Left ventricle myocardium inferior (tissue), 1 donor: ENCODE measurements around the gene SORBS2. TPM values are rescaled to one million over a fixed set of nuclear protein-coding genes. Genes with fewer than 3 reads are reported as not detected.

Experiments
- DNase-seq: peaks from one replicate; pipeline ENCODE4 v3.0.0-alpha.2; 2020
- H3K27ac ChIP-seq: fragments of 200-600 bp; replicated peaks from 2 replicates; pipeline ENCODE4 v1.8.0; 2021
- H3K27me3 ChIP-seq: fragments of 200-600 bp; 2 replicates; pipeline ENCODE4 v1.8.0; 2021; ENCODE audit warnings: low read depth
- H3K36me3 ChIP-seq: fragments of 200-600 bp; 2 replicates; pipeline ENCODE4 v1.8.0; 2021
- H3K4me1 ChIP-seq: fragments of 200-600 bp; 2 replicates; pipeline ENCODE4 v1.8.0; 2021
- H3K4me3 ChIP-seq: fragments of 200-600 bp; 2 replicates; pipeline ENCODE4 v1.8.0; 2021; ENCODE audit warnings: mild to moderate bottlenecking, moderate library complexity
- H3K9me3 ChIP-seq: fragments of 200-600 bp; replicated peaks from 2 replicates; pipeline ENCODE4 v1.8.0; 2021
- intact Hi-C: fragments of 100-400 bp; cut with micrococcal nuclease; formaldehyde crosslinking; loops from one replicate; pipeline ENCODE4 v1.11.0; 2022
- total RNA-seq: library from RNA; stranded (reverse); fragmentation: NEBNext Ultra II Directional; extraction: Animal tissue kit (Norgen Biotek cat#: 25700); gene quantifications from one replicate; pipeline ENCODE4 v1.2.1, GENCODE V29; 2021
- TF ChIP-seq, protein P1 (sequence below): fragments of 200-600 bp; IDR thresholded peaks from 2 replicates; pipeline ENCODE4 v1.8.0; 2021; ENCODE audit warnings: antibody characterized with exemption, mild to moderate bottlenecking, borderline replicate concordance
- donor health status: DM: no; HTN: yes; CAD: no; lungs with severe emphysema.

SORBS2 gene
- total RNA-seq, 1 donor from 2014 or later: 1,282 TPM

DNA sequence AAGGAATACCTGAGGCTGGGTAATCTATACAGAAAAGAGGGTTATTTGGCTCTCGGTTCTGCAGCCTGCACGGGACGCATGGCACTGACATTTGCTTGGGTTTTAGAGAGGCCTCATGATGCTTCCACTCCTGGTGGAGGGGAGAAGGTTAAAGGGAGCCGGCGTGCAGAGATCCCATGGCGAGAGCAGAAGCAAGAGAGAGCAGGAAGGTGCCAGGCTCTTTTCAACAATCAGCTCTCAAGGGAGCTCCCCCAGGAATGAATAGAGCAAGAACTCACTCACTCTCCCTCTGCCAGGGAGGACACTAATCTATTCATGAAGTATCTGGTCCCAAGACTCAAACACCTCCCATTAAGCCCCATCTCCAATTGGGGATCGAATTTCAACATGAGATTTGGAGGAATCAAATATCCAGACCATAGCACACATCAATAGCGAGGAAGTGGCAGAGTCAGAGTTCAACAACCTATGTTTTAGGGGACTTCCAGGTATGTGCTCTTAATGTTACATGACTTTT lies 109.8 kb downstream of the SORBS2 start:
- H3K4me1 ChIP-seq: peaks cover 75% of the 10 kb centered on the region
- H3K27me3 ChIP-seq: no peaks in the 10 kb centered on the region
- H3K36me3 ChIP-seq: peaks cover 5% of the 10 kb centered on the region
- DNase-seq: no peak
- peak overlapping the region; percentile 59 for H3K27ac ChIP-seq
- intact Hi-C loops: no loop called here
- no peak overlapping the region for H3K4me3 ChIP-seq
- H3K9me3 ChIP-seq: peaks cover 14% of the 10 kb centered on the region
- TF ChIP-seq, protein P1, sequence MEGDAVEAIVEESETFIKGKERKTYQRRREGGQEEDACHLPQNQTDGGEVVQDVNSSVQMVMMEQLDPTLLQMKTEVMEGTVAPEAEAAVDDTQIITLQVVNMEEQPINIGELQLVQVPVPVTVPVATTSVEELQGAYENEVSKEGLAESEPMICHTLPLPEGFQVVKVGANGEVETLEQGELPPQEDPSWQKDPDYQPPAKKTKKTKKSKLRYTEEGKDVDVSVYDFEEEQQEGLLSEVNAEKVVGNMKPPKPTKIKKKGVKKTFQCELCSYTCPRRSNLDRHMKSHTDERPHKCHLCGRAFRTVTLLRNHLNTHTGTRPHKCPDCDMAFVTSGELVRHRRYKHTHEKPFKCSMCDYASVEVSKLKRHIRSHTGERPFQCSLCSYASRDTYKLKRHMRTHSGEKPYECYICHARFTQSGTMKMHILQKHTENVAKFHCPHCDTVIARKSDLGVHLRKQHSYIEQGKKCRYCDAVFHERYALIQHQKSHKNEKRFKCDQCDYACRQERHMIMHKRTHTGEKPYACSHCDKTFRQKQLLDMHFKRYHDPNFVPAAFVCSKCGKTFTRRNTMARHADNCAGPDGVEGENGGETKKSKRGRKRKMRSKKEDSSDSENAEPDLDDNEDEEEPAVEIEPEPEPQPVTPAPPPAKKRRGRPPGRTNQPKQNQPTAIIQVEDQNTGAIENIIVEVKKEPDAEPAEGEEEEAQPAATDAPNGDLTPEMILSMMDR: no peak

DNA sequence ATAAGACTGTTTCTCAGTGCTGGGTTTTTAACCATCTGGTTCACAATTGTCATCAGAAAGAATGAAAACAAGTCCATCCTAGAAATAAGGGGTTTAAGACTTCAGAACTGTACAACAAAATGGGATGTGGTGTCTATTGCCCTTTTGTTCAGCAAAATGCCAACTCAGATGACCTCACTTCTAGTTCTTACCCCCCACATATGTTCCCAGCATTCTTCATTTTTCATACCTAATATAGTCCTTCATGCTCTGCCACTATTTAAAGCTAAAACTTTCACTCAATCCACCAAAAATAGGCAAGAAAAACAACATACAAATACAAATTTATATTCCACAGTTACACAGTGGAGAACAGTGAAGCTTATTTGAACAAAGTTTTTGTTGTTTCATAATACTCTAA lies 111.4 kb downstream of the SORBS2 start:
- no peaks in the 10 kb centered on the region for H3K27me3 ChIP-seq
- intact Hi-C loops: no loop called here
- no peak overlapping the region for H3K4me3 ChIP-seq
- peaks cover 89% of the 10 kb centered on the region for H3K4me1 ChIP-seq
- DNase-seq: no peak
- H3K36me3 ChIP-seq: peaks cover 4% of the 10 kb centered on the region
- H3K27ac ChIP-seq: peak overlapping the region; percentile 59
- TF ChIP-seq, protein P1: no peak
- H3K9me3 ChIP-seq: peaks cover 5% of the 10 kb centered on the region

DNA sequence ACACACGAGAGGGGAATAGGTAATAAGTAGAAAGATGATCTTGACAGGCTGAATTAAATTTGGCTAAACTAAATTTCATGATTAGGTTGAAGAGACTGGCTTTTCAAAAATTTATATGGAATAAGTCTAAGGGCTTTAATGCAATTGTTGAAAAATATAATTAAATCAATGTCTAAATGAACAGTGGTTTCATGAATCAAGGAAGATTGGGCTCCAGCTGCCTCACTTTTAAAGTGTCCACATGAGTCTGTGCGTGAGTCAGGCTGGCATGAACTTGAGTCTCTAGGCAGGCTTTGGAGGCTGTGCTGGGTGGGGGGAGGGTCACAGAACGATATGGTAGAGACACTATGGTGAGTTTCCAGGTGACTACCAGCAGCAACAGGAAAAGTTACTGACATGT lies 111.9 kb downstream of the SORBS2 start:
- Histone ChIP-seq H3K27me3 (no peaks in the 10 kb centered on the region), H3K4me3 (no peak overlapping the region), H3K27ac (peak overlapping the region; percentile 59), H3K36me3 (no peaks in the 10 kb centered on the region), H3K4me1 (peaks cover 94% of the 10 kb centered on the region), H3K9me3 (no peaks in the 10 kb centered on the region)
- TF ChIP-seq, protein P1: no peak
- no peak for DNase-seq
- intact Hi-C loops: no loop called here

DNA sequence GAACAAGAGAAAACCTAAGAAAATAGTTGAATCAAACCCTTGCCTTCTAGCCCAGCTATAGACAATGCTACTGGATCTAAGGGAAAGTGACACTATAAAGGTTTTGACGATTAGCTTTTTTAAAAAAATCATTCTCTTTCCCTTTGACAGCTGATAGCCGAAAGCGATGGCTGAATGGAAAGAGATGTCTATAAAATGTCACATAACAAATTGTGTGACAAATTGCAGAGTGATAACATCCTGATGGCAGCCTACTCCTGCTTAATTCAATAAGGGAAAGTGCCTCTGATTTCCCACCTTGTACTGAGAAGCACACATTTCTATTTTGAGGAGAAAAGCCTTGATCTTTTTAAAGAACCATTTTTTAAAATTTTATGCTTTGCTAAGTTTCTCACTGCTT lies 114.5 kb downstream of the SORBS2 start:
- Histone ChIP-seq H3K4me3 (no peak overlapping the region), H3K27me3 (no peaks in the 10 kb centered on the region), H3K27ac (peak overlapping the region; percentile 16), H3K4me1 (peaks cover 94% of the 10 kb centered on the region), H3K9me3 (no peaks in the 10 kb centered on the region), H3K36me3 (no peaks in the 10 kb centered on the region)
- DNase-seq: no peak
- TF ChIP-seq, protein P1: no peak
- intact Hi-C loops: no loop called here

GRCh38 chr4:185695743-185696142 lies 116.3 kb downstream of the SORBS2 start:
- H3K9me3 ChIP-seq: no peaks in the 10 kb centered on the region
- TF ChIP-seq, protein P1: no peak
- H3K27me3 ChIP-seq: no peaks in the 10 kb centered on the region
- no peak overlapping the region for H3K4me3 ChIP-seq
- intact Hi-C loops: no loop called here
- H3K27ac ChIP-seq: peak overlapping the region; percentile 77
- H3K4me1 ChIP-seq: peaks cover 92% of the 10 kb centered on the region
- no peak for DNase-seq
- H3K36me3 ChIP-seq: no peaks in the 10 kb centered on the region
